GM18526 (cell line): Measurements from ENCODE around the gene PAPLN.

ENCODE experiments used
- POLR2A ChIP-seq: IDR thresholded peaks from 3 replicates; pipeline ENCODE4 v1.6.1; 2011; ENCODE audit not compliant: insufficient read length; ENCODE audit errors: extremely low read depth

Gene PAPLN

GRCh38 chr14:73250781-73251500, 13.6 kb downstream of the PAPLN start:
- TF ChIP-seq POLR2A, result no peak

- TF ChIP-seq POLR2A, result no peak
These were observed 14.4 kb downstream of the PAPLN start for GRCh38 chr14:73251516-73252215.

GRCh38 chr14:73252491-73253322, 15.4 kb downstream of the PAPLN start:
- no peak for TF ChIP-seq POLR2A

GRCh38 chr14:73253323-73253610, 16.0 kb downstream of the PAPLN start:
- no peak for TF ChIP-seq POLR2A

- TF ChIP-seq POLR2A, result no peak
These were observed 16.4 kb downstream of the PAPLN start for GRCh38 chr14:73253721-73254120.

GRCh38 chr14:73254247-73255004, 17.1 kb downstream of the PAPLN start:
- TF ChIP-seq POLR2A, result no peak

- no peak for TF ChIP-seq POLR2A
These were observed 17.7 kb downstream of the PAPLN start for GRCh38 chr14:73255005-73255400.

GRCh38 chr14:73255693-73256225, 18.5 kb downstream of the PAPLN start:
- TF ChIP-seq POLR2A, result no peak

- TF ChIP-seq POLR2A, result no peak
These were observed 20.8 kb downstream of the PAPLN start for GRCh38 chr14:73258076-73258475.

GRCh38 chr14:73258845-73259611, 21.7 kb downstream of the PAPLN start:
- no peak for TF ChIP-seq POLR2A

GRCh38 chr14:73259837-73260236, 22.5 kb downstream of the PAPLN start:
- no peak for TF ChIP-seq POLR2A

- no peak for TF ChIP-seq POLR2A
These were observed 23.3 kb downstream of the PAPLN start for GRCh38 chr14:73260574-73260973.

- TF ChIP-seq POLR2A, result no peak
These were observed 23.8 kb downstream of the PAPLN start for GRCh38 chr14:73261075-73261474.
